Measurements from ENCODE around the gene HYAL4.

HYAL4 gene

DNA sequence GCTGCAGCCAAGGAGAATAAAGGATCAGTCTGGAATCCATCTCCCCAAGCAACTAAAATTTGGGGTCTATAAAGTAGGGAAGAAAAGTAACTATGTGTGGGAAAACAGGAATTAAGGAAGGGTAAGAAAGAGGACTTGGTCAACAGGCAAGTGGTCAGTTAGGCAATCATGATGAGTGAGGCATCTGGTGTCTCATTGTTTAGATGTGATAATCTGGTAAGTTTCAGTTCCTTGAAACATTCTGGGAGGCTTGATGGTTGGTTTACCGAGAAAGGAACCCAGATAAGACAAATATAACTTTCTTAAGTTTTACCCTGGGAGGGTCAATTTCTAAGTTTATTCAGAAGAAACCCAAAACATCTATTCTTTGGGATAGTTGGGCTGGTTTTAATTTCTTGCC, 22.3 kb downstream of the HYAL4 start:
- POLR2A ChIA-PET (ENCODE audit: low non-redundant PET): no interaction called here
- H3K27ac ChIP-seq: no peak overlapping the region
- CTCF ChIA-PET: interaction anchor here (0.7 kb wide), 1 partner anchor 59 kb away, joined by 6 read pairs; no protein-coding TSS in a partner anchor

DNA sequence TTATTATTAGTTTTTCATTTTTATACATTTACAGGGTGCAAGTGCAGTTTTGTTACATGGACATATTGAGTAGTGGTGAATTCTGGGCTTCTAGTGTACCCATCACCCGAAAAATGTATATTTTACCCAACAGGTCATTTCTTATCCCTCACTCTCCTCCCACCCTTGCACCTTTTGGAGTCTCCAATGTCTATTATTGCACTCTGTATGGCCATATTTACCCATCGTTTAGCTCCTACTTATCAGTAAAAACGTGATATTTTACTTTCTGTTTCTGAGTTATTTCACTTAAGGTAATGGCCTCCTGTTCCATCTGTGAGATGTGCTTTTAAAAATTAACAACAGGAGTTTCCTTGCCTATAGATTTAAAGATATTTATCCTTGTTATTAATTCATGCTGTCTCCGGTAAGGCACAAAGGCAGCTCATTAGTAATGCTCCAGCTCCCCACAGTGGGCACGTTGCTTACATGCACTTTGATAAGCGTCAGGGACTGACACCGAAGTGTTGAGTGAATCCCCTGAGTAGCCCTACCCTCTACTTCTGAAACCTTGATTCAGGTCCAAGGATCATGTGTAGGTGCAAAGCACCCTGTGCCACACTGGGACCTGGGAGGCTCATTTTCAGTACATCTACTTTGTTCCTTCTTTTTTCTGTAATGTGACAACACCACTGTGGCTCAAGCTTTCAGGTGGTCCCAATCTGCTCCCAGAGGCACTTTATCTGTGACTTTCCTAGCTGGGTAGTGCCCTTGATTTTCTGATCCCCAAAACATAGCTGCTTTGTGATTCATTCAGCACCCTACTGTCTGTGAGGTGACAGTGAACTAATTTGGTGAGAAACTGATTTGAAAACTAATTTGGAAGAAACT, 27.3 kb downstream of the HYAL4 start:
- POLR2A ChIA-PET (ENCODE audit: low non-redundant PET): no interaction called here
- DNase-seq (ENCODE audit: low spot score): peak; percentile 49
- CTCF ChIA-PET: interaction anchor here (0.6 to 2.3 kb wide), 15 partner anchors 9 to 1655 kb away, joined by 3 to 19 read pairs (median 3); no protein-coding TSS in a partner anchor
- TF ChIP-seq, protein P1, sequence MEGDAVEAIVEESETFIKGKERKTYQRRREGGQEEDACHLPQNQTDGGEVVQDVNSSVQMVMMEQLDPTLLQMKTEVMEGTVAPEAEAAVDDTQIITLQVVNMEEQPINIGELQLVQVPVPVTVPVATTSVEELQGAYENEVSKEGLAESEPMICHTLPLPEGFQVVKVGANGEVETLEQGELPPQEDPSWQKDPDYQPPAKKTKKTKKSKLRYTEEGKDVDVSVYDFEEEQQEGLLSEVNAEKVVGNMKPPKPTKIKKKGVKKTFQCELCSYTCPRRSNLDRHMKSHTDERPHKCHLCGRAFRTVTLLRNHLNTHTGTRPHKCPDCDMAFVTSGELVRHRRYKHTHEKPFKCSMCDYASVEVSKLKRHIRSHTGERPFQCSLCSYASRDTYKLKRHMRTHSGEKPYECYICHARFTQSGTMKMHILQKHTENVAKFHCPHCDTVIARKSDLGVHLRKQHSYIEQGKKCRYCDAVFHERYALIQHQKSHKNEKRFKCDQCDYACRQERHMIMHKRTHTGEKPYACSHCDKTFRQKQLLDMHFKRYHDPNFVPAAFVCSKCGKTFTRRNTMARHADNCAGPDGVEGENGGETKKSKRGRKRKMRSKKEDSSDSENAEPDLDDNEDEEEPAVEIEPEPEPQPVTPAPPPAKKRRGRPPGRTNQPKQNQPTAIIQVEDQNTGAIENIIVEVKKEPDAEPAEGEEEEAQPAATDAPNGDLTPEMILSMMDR (conservative IDR thresholded peaks at IDR 0.05; ENCODE audit: low read depth): peak; percentile 83
- H3K27ac ChIP-seq: no peak overlapping the region

More for the DNA sequence above, 22.3 kb downstream of the HYAL4 start:
- no peak for DNase-seq (ENCODE audit: low spot score)
- TF ChIP-seq, protein P1 (conservative IDR thresholded peaks at IDR 0.05; ENCODE audit: low read depth): no peak

DNA sequence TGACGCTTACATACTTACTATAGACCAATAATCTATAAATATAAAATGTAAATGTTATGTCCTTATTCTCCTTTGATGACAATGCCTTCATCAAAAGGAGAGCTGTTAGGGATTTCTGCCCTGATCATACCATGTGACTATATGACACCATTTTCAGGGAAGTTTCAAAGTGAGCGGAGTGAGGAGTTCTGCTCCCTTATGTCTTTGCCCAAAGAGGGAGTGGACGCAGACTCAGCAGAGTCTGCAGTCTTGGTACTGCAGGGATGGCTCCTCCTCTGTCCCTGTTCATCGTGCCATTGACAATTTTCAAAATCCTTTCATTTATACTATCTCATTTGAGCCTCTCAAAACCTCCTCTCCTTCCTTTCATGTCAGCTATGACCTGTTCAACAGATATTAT, 27.9 kb downstream of the HYAL4 start:
- ChIA-PET CTCF (interaction anchor here (0.6 to 2.3 kb wide), 7 partner anchors 16 to 378 kb away, joined by 3 to 19 read pairs (median 5); no protein-coding TSS in a partner anchor), POLR2A (ENCODE audit: low non-redundant PET) (no interaction called here)
- no peak for DNase-seq (ENCODE audit: low spot score)
- TF ChIP-seq, protein P1 (conservative IDR thresholded peaks at IDR 0.05; ENCODE audit: low read depth): no peak
- H3K27ac ChIP-seq: no peak overlapping the region

DNA sequence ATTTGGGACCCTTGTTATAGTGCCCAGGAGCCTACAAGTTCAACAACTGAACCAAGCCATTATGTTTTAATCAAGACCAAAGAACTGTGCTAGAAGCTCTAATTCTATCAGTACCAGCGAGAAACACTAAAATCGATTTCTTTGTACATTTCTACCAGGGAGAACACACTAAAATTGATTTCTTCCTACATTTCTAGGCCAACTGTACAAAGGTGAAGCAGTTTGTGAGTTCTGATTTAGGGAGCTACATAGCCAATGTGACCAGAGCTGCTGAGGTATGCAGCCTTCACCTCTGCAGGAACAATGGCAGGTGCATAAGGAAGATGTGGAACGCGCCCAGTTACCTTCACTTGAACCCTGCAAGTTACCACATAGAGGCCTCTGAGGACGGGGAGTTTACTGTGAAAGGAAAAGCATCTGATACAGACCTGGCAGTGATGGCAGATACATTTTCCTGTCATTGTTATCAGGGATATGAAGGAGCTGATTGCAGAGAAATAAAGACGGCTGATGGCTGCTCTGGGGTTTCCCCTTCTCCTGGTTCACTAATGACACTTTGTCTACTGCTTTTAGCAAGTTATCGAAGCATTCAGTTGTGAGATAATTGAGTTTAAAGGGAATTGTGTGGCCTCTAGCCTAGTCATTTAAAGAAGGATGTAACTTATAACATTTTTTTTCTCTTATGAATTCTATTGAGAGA, 31.7 kb downstream of the HYAL4 start:
- no peak overlapping the region for H3K27ac ChIP-seq
- ChIA-PET CTCF (interaction anchor here (0.6 to 0.8 kb wide), 3 partner anchors 61 to 79 kb away, joined by 3 to 5 read pairs (median 4); no protein-coding TSS in a partner anchor), POLR2A (ENCODE audit: low non-redundant PET) (no interaction called here)
- TF ChIP-seq, protein P1 (conservative IDR thresholded peaks at IDR 0.05; ENCODE audit: low read depth): no peak
- no peak for DNase-seq (ENCODE audit: low spot score)

DNA sequence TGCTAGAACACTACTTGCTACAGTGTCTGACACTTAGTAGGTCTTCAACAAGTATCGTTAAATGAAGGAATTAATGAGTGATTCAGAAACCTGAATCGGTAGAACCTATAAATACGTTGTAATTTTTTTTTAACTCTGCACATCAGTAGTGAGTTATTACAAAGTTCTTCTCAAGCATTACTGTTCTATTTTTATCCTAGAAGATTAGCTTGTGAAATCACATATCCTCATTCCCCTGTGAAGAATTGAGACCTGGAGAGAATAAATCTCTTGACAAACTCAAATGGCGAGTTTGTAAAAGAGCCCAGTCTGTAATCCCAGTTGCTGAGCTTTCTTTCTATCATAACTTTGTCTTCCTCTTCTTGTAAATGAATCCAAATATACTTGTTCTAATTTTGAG, 34.7 kb downstream of the HYAL4 start:
- POLR2A ChIA-PET (ENCODE audit: low non-redundant PET): no interaction called here
- CTCF ChIA-PET: interaction anchor here (0.6 to 1.8 kb wide), 3 partner anchors 14 to 916 kb away, joined by 3 to 5 read pairs (median 4); no protein-coding TSS in a partner anchor

DNA sequence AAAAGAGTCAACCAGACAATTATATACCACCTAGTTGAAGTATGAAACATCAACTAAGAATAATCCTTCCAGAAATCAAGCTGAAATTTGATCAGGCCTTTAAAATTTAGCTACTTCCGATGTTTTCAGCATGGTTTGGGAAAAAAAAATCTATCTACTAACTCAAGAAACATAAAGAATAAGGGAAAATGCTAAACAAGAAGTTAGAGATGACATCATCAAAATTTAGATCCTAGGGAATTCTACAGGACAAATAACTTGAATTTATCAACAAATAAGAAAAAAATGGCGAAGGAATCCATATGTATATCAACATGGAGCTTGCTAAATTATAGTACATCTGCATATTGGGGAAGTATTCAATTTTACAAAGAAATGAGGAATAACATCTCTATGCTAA, 36.3 kb downstream of the HYAL4 start:
- CTCF ChIA-PET: interaction anchor here (0.7 to 1.8 kb wide), 3 partner anchors 16 to 257 kb away, joined by 3 to 5 read pairs (median 3); no protein-coding TSS in a partner anchor
- POLR2A ChIA-PET (ENCODE audit: low non-redundant PET): no interaction called here
- TF ChIP-seq, protein P1 (conservative IDR thresholded peaks at IDR 0.05; ENCODE audit: low read depth): no peak
- no peak for DNase-seq (ENCODE audit: low spot score)
- H3K27ac ChIP-seq: no peak overlapping the region

More for the DNA sequence above, 34.7 kb downstream of the HYAL4 start:
- DNase-seq (ENCODE audit: low spot score): no peak
- H3K27ac ChIP-seq: no peak overlapping the region
- TF ChIP-seq, protein P1 (conservative IDR thresholded peaks at IDR 0.05; ENCODE audit: low read depth): no peak

All from RWPE1 (cell line).